Lower lobe of right lung (tissue), 2 donors: Measurements from ENCODE around the gene SIL1. TPM values are rescaled to one million over a fixed set of nuclear protein-coding genes. Genes with fewer than 3 reads are reported as not detected.
A peak's percentile ranks its signal among the peaks of the same experiment; 100 is the strongest.
"Not testable (repeated sequence)": the region's sequence is repeated elsewhere in the genome, so short reads cannot be mapped to it uniquely, and the experiment has no call there.

Source experiments
- ATAC-seq, 2 donors: fragments of 200-7000 bp; cut with Tn5 transposase; one replicate each; pipeline ENCODE4 v1.9.1; 2020 to 2022; ENCODE audit warnings: mild to moderate bottlenecking in 2 of 2, moderate library complexity in 2 of 2
- DNase-seq: peaks from one replicate; pipeline ENCODE4 v3.0.0-alpha.2; 2020
- H3K27ac ChIP-seq: fragments of 200-600 bp; one replicate; pipeline ENCODE4 v1.8.0; 2022
- H3K27me3 ChIP-seq: fragments of 200-600 bp; one replicate; pipeline ENCODE4 v1.8.0; 2022; ENCODE audit warnings: low read depth
- H3K36me3 ChIP-seq: fragments of 200-600 bp; one replicate; pipeline ENCODE4 v1.8.0; 2022; ENCODE audit warnings: mild to moderate bottlenecking
- H3K4me1 ChIP-seq: fragments of 200-600 bp; one replicate; pipeline ENCODE4 v1.8.0; 2022
- H3K4me3 ChIP-seq: fragments of 200-600 bp; one replicate; pipeline ENCODE4 v1.8.0; 2022; ENCODE audit warnings: mild to moderate bottlenecking
- H3K9me3 ChIP-seq: fragments of 200-600 bp; one replicate; pipeline ENCODE4 v1.8.0; 2022
- CTCF ChIP-seq: fragments of 200-600 bp; IDR thresholded peaks from one replicate; pipeline ENCODE4 v1.8.0; 2022; ENCODE audit warnings: antibody characterized with exemption, mild to moderate bottlenecking
- intact Hi-C: fragments of 100-400 bp; cut with DNase I; formaldehyde crosslinking; loops from one replicate; pipeline ENCODE4 v1.11.0; 2022
- total RNA-seq: library from RNA; stranded (reverse); fragmentation: NEBNext Ultra II Directional; extraction: Animal tissue kit (Norgen Biotek cat#: 25700); gene quantifications from one replicate; pipeline ENCODE4 v1.2.1, GENCODE V29; 2021
- donor health status: DM: no; HTN: yes; CAD: no; lungs with severe emphysema.

SIL1 gene
- total RNA-seq, 1 donor from 2014 or later: 40.6 TPM

DNA sequence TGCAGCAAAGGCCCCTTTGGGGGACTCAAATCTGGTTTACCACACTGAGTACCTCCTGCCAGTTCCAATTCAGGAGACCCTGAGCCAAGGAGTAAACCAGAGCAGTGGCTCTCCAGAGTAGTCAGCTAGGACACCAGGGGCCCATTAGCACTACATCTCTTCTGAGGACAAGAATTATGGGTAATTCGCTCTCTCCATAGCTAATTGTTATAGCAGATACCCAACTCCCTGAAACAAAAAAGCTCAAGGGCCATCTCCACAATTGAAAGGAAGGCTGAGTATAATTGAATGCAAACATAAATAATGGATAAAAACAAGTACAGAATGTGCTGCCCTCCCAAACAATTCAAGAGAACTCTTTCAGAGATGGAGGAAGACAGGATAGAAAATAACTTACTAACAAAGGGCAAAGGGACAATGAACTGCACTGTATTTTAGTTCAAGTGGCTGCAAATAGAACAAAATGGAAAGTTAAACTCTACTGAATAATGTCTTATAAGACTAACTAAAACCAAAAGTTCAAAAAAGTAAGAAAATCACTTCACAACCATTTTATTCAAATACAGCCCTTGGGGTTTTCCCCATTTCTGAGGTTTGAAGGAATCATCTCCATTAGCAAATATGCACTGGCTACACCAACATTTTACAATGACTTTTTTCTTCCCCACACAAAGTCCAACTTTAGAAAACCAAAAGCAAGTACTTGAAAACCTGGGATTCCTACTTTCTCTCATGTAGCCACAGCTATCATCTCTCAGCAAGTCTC lies 118.8 kb downstream of the SIL1 start:
- Histone ChIP-seq H3K9me3 (no peaks in the 10 kb centered on the region), H3K4me3 (no peak overlapping the region), H3K27ac (no peak overlapping the region), H3K27me3 (no peaks in the 10 kb centered on the region), H3K4me1 (peaks cover 10% of the 10 kb centered on the region), H3K36me3 (no peaks in the 10 kb centered on the region)
- no peak for ATAC-seq
- DNase-seq: no peak
- intact Hi-C loops: no loop called here
- TF ChIP-seq CTCF: no peak

DNA sequence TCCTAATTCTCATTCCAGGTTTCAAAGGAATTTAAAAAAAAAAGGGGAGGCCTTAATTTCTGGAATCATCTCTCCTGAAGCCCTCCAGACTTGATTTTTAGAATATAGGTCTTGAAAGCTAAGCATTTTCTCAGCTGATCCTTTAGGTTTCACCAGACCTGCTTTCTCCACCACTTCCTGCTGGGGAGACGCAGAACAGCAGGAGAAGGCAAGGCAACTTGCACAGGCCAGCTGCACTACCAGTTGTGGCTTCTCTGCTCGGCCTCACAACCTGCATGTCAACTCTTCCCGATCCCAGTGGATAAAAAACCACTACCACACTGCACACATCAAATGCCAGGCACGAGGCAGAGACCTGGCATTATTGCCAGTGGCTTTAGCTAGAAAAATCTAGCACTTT lies 119.8 kb downstream of the SIL1 start:
- H3K36me3 ChIP-seq: no peaks in the 10 kb centered on the region
- DNase-seq: no peak
- peaks cover 10% of the 10 kb centered on the region for H3K4me1 ChIP-seq
- no peak overlapping the region for H3K27ac ChIP-seq
- no peak for ATAC-seq
- no peaks in the 10 kb centered on the region for H3K9me3 ChIP-seq
- no peak for TF ChIP-seq CTCF
- no peaks in the 10 kb centered on the region for H3K27me3 ChIP-seq
- intact Hi-C loops: no loop called here
- H3K4me3 ChIP-seq: no peak overlapping the region

DNA sequence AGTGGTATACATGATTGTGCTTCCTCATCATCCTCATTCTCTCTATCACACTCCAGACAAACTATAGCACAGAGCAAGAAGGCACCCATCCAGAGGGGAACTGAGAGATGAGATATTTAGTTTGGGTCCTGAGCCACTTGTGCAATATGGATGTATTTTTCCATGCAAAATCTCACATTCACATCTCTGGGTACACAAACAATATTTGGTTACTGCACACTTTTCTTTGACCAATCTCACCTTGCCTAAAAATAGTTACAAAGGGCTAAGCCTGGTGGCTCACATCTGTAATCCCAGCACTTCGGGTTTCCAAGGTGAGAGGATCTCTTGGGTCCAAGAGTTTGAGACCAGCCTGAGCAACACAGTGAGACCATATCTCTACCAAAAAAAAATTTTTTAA lies 120.3 kb downstream of the SIL1 start:
- Histone ChIP-seq H3K9me3 (no peaks in the 10 kb centered on the region), H3K4me1 (peaks cover 10% of the 10 kb centered on the region), H3K27me3 (no peaks in the 10 kb centered on the region), H3K27ac (no peak overlapping the region), H3K4me3 (no peak overlapping the region), H3K36me3 (no peaks in the 10 kb centered on the region)
- intact Hi-C loops: no loop called here
- no peak for TF ChIP-seq CTCF
- DNase-seq: no peak
- ATAC-seq: no peak

DNA sequence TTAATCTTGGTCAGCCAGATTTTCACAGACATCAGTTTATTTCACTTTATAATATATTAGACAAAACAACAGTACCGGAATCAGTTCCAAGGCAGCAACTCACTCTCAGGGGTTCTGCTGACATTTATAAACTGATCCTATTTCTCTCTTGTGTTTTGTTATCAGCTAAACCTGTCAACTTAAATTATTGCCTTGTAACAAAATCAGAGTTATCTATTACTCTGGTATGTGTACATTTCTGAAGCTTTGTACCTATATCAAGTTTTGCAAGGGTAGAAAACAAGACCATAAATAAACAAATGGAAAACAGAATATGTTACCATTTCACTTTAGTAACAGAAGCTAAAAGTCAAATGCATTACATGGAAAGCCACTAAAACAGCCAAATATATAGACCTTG lies 122.1 kb downstream of the SIL1 start:
- Histone ChIP-seq H3K4me3 (no peak overlapping the region), H3K9me3 (no peaks in the 10 kb centered on the region), H3K27me3 (no peaks in the 10 kb centered on the region), H3K4me1 (peaks cover 10% of the 10 kb centered on the region), H3K27ac (no peak overlapping the region), H3K36me3 (no peaks in the 10 kb centered on the region)
- DNase-seq (no peak), ATAC-seq (no peak)
- intact Hi-C loops: no loop called here
- no peak for TF ChIP-seq CTCF

DNA sequence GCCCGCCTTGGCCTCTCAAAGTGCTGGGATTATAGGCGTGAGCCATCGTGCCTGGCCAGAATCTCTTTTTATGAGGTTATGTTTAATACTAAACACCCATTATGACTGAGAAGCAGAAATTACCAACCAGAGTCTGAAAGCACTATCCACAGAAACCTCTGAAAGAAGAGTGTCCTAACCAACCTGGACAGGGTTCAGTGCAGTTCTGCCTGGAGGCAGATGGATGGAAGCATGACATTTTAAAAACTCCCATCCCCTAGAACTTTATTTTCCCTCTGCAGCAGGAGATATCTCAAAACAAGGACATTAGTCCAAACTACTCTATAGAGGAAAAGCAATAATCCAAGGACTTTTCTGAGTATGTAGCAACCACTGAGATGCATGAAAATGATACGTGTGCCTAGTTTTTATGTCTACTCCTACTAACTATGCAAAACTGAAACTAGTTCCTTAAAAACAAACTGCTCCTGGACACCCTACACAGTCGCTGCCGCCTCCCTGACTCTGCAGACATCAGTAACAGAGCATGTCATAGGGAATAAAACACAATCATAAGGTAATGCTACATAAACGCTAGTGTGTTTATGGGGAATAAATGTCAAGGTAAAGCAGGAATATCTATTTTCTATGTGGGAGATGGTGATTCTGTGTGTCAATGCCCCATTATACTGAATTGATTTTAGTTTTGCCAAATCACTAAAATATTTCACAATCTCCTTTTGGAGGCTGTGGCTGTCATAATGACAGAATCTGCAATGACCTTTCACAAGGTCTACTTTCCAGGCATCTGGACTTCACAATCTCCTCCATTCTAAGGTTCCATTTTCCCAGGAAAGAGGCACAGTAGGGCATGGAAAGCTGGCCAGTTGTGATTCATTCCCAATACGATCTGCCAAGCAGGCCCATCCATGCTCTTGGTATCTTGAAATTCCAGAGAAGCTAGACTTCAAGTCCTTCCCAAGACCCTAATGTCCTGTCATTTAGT lies 122.8 kb downstream of the SIL1 start:
- H3K9me3 ChIP-seq: no peaks in the 10 kb centered on the region
- peaks cover 10% of the 10 kb centered on the region for H3K4me1 ChIP-seq
- no peak for TF ChIP-seq CTCF
- intact Hi-C loops: no loop called here
- H3K36me3 ChIP-seq: no peaks in the 10 kb centered on the region
- H3K27ac ChIP-seq: no peak overlapping the region
- ATAC-seq (peak; percentile 35 to 54), DNase-seq (peak; percentile 51)
- H3K4me3 ChIP-seq: no peak overlapping the region
- H3K27me3 ChIP-seq: no peaks in the 10 kb centered on the region

GRCh38 chr5:139073956-139074355 lies 124.2 kb downstream of the SIL1 start:
- H3K27me3 ChIP-seq, ATAC-seq, H3K9me3 ChIP-seq, DNase-seq, H3K27ac ChIP-seq, H3K4me3 ChIP-seq, H3K36me3 ChIP-seq, intact Hi-C loops: not testable (repeated sequence)
- peaks cover 10% of the 10 kb centered on the region for H3K4me1 ChIP-seq
